Activated B cell treated with CpG ODN at 0.5 μM for 24 hours (primary cell): Measurements from ENCODE around the gene SNX3. TPM values are rescaled to one million over a fixed set of nuclear protein-coding genes. Genes with fewer than 3 reads are reported as not detected.
A peak's percentile ranks its signal among the peaks of the same experiment; 100 is the strongest.

ENCODE experiments used
- ATAC-seq: fragments of 200-7000 bp; cut with Tn5 transposase; one replicate; pipeline ENCODE4 v1.10.0; 2021; ENCODE audit warnings: low read depth, mild to moderate bottlenecking, moderate library complexity
- CTCF ChIA-PET: fragments of 350-600 bp; sonication (Branson Sonifier 250); formaldehyde crosslinking; loops from one replicate; lab custom pipeline; 2021; ENCODE audit warnings: antibody characterized with exemption; lab: Charles Lee
- POLR2A ChIA-PET: fragments of 350-600 bp; sonication (Branson Sonifier 250); formaldehyde crosslinking; loops from one replicate; lab custom pipeline; 2021; ENCODE audit warnings: antibody characterized with exemption; lab: Charles Lee
- DNase-seq: peaks from one replicate; pipeline ENCODE4 v3.0.0; 2022
- H3K27ac Mint-ChIP-seq: one replicate; pipeline ENCODE4 v1.8.0; 2020; ENCODE audit warnings: mixed read lengths
- H3K27me3 Mint-ChIP-seq: one replicate; pipeline ENCODE4 v1.8.0; 2021; ENCODE audit warnings: mixed read lengths
- H3K36me3 Mint-ChIP-seq: one replicate; pipeline ENCODE4 v1.8.0; 2021; ENCODE audit warnings: low read depth, mixed read lengths
- H3K4me1 Mint-ChIP-seq: one replicate; pipeline ENCODE4 v1.8.0; 2021; ENCODE audit warnings: mixed read lengths
- H3K4me3 Mint-ChIP-seq: one replicate; pipeline ENCODE4 v1.8.0; 2020; ENCODE audit warnings: mild to moderate bottlenecking, mixed read lengths
- H3K9me3 Mint-ChIP-seq: one replicate; pipeline ENCODE4 v1.8.0; 2020; ENCODE audit warnings: mixed read lengths
- CTCF ChIP-seq: fragments of 200-600 bp; IDR thresholded peaks from one replicate; pipeline ENCODE4 v1.8.0; 2022; ENCODE audit warnings: antibody characterized with exemption, mild to moderate bottlenecking
- intact Hi-C: fragments of 100-400 bp; cut with micrococcal nuclease; formaldehyde crosslinking; loops from one replicate; pipeline ENCODE4 v1.15.1; 2024
- total RNA-seq: library from RNA; stranded (reverse); gene quantifications from 2 replicates; pipeline ENCODE4 v1.2.3, GENCODE V29; 2022

The SNX3 gene
- total RNA-seq, 1 donor from 2014 or later: 121 TPM

DNA sequence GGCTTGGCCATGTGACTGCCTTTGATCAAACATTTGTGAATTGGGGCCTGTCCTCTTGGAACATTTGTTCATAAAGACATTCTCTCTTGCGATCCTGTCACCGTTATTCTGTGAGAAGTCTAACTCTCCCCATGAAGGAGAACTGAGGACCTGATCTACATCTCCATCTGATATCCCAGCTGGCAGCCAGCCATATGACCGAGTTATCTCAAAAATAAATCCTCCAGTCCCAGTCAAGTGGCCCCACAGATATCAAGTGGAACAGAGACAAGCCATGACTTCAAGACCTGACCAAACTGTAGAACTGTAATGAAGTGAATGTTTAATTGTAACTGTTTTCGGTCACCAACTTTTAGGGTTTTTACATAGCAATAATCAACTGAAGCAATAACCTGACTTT is 25.7 kb downstream of the SNX3 start:
- H3K27me3 Mint-ChIP-seq: no peaks in the 10 kb centered on the region
- TF ChIP-seq CTCF: no peak
- no peak for ATAC-seq
- no peaks in the 10 kb centered on the region for H3K9me3 Mint-ChIP-seq
- peaks cover 65% of the 10 kb centered on the region for H3K36me3 Mint-ChIP-seq
- H3K27ac Mint-ChIP-seq: no peak overlapping the region
- H3K4me1 Mint-ChIP-seq: peaks cover 39% of the 10 kb centered on the region
- CTCF ChIA-PET: no interaction called here
- POLR2A ChIA-PET: interaction anchor here (1.5 kb wide), 1 partner anchor 27 kb away, joined by 3 read pairs; no protein-coding TSS in a partner anchor
- no peak overlapping the region for H3K4me3 Mint-ChIP-seq
- DNase-seq: no peak
- intact Hi-C loops: no loop called here

DNA sequence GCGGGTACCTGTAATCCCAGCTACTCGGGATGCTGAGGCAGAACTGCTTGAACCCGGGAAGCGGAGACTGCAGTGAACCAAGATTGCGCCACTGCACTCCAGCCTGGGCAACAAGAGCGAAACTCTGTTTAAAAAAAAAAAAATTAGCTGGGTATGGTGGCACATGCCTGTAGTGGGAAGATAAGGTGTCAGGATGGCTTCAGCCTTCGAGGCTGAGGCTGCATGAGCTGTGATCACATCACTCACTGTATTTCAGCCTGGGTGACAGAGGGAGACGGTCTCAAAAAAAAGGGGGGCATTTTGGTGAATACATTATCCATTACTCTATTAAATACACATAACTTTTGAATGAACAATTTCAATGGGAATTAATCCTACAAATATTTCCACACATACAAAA is 32.4 kb downstream of the SNX3 start:
- Mint-ChIP-seq H3K36me3 (peaks cover 49% of the 10 kb centered on the region), H3K27me3 (no peaks in the 10 kb centered on the region), H3K4me1 (peaks cover 35% of the 10 kb centered on the region), H3K4me3 (no peak overlapping the region), H3K9me3 (no peaks in the 10 kb centered on the region), H3K27ac (no peak overlapping the region)
- intact Hi-C loops: no loop called here
- ATAC-seq (no peak), DNase-seq (no peak)
- ChIA-PET CTCF (no interaction called here), POLR2A (no interaction called here)
- TF ChIP-seq CTCF: no peak

DNA sequence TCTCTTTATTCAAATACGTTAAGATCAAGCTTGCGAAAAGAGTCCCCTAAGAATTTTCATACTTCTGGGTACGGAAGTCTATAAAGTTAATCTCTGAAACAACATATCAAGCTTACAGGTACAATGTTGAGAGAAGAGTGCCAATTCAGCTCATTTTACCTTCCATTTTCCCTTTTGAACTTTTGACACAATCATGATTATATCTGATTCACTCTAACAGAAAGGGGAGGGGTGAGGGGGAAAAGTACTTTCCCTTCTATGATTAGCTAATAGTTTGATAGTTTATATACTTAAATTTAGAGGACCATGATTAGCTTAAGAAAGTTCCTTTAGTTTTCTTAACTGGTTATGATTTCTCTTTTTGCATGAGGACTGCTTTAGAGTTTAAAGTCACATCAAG is 33.5 kb downstream of the SNX3 start:
- Mint-ChIP-seq H3K27ac (no peak overlapping the region), H3K27me3 (no peaks in the 10 kb centered on the region), H3K9me3 (no peaks in the 10 kb centered on the region), H3K36me3 (peaks cover 50% of the 10 kb centered on the region), H3K4me3 (no peak overlapping the region), H3K4me1 (peaks cover 30% of the 10 kb centered on the region)
- DNase-seq (no peak), ATAC-seq (no peak)
- intact Hi-C loops: no loop called here
- CTCF ChIA-PET: interaction anchor here (1.0 kb wide), 1 partner anchor 265 kb away, joined by 5 read pairs; no protein-coding TSS in a partner anchor
- POLR2A ChIA-PET: no interaction called here
- no peak for TF ChIP-seq CTCF

DNA sequence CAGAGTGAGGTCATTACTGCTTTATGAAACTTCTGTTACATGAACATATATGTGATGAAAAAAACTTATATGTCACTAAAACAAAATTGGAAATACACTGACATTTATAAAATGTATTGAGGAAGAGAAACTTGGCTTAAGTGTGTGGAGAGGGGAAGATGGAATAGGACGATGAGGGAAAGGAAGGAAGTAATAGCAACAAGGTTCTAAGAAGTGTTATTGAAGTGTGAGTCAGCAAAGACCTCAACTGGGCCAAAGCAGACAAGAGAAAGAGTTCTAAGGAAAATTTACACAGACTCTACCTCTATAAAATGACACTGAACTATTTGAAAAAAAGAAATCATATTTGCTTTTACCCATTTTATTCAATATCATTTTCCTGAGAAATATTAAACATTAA is 38.3 kb downstream of the SNX3 start:
- H3K27me3 Mint-ChIP-seq: no peaks in the 10 kb centered on the region
- TF ChIP-seq CTCF: no peak
- peaks cover 58% of the 10 kb centered on the region for H3K36me3 Mint-ChIP-seq
- no peaks in the 10 kb centered on the region for H3K9me3 Mint-ChIP-seq
- H3K4me3 Mint-ChIP-seq: no peak overlapping the region
- ATAC-seq (no peak), DNase-seq (no peak)
- peaks cover 12% of the 10 kb centered on the region for H3K4me1 Mint-ChIP-seq
- ChIA-PET POLR2A (no interaction called here), CTCF (no interaction called here)
- H3K27ac Mint-ChIP-seq: peak overlapping the region; percentile 30
- intact Hi-C loops: no loop called here

DNA sequence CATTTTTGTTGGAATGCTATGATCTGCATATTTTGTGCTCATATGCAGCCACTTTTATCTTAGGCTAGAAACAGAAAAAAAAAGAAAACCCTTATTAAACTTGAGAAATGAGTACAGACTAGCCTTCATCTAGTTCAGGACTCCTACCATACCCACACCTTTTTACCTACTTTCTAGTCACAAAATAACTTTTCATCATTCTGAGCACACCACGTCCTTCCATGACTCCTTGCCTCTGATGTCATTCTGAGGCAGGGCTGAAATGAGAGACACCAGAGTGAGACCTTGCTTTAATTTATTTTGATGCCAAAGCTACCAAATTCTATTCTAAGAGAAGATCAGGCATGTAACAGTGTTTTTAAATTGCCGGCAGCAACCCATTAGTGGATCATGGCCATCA is 38.8 kb downstream of the SNX3 start:
- ATAC-seq (no peak), DNase-seq (no peak)
- POLR2A ChIA-PET: no interaction called here
- H3K27me3 Mint-ChIP-seq: no peaks in the 10 kb centered on the region
- intact Hi-C loops: no loop called here
- H3K27ac Mint-ChIP-seq: peak overlapping the region; percentile 30
- H3K36me3 Mint-ChIP-seq: peaks cover 57% of the 10 kb centered on the region
- no peak overlapping the region for H3K4me3 Mint-ChIP-seq
- CTCF ChIA-PET: no interaction called here
- H3K4me1 Mint-ChIP-seq: peaks cover 8% of the 10 kb centered on the region
- no peak for TF ChIP-seq CTCF
- no peaks in the 10 kb centered on the region for H3K9me3 Mint-ChIP-seq
